GM12878 (cell line): ENCODE results near the gene RASSF6. TPM values are rescaled to one million over a fixed set of nuclear protein-coding genes. Genes with fewer than 3 reads are reported as not detected.

ENCODE experiments used
- ATAC-seq: fragments of 200-7000 bp; cut with Tn5 transposase; 3 replicates; pipeline ENCODE4 v1.9.1; 2020; ENCODE audit warnings: mild to moderate bottlenecking, moderate library complexity
- BruUV-seq: library from RNA; stranded (reverse); fragments of 400-500 nt; replicated peaks from 2 replicates; lab custom pipeline; 2021; lab: Mats Ljungman, UMichigan
- CTCF ChIA-PET: fragments of 300-600 bp; sonication (Branson Sonifier 250); formaldehyde crosslinking; extraction: SDS; loops from one replicate; lab custom pipeline; 2021; ENCODE audit warnings: inconsistent platforms; lab: Yijun Ruan, JAX
- POLR2A ChIA-PET: fragments of 350-600 bp; formaldehyde crosslinking; extraction: SDS; loops from one replicate; lab custom pipeline; 2021; ENCODE audit warnings: inconsistent platforms; lab: Charles Lee
- RAD21 ChIA-PET: fragments of 300-600 bp; sonication (Branson Sonifier 250); formaldehyde crosslinking; loops from one replicate; lab custom pipeline; 2023; ENCODE audit warnings: antibody characterized with exemption; ENCODE audit not compliant: unreplicated experiment; lab: Charles Lee
- SMC1A ChIA-PET: fragments of 300-600 bp; sonication (Branson Sonifier 250); formaldehyde crosslinking; loops from one replicate; lab custom pipeline; 2023; ENCODE audit not compliant: unreplicated experiment, uncharacterized antibody; lab: Charles Lee
- DNase-seq: peaks from one replicate; pipeline ENCODE4 v3.0.0-alpha.2; 2011; ENCODE audit warnings: low read depth, low spot score
- FAIRE-seq: peaks from 3 replicates; lab custom pipeline; 2011; peaks lifted over from hg19 to GRCh38; lab: Jason Lieb, UNC
- H2AFZ ChIP-seq: 2 replicates; pipeline ENCODE4 v1.6.0; 2011; ENCODE audit warnings: low read depth, low read length, control low read depth; ENCODE audit not compliant: control insufficient read depth
- H3K27ac ChIP-seq: 2 replicates; pipeline ENCODE4 v1.5.1; 2011; ENCODE audit warnings: control low read depth; ENCODE audit not compliant: control insufficient read depth, insufficient read depth
- H3K27me3 ChIP-seq, 2 experiments: replicated peaks in 1 of 2; 2 replicates each; pipeline versions ENCODE4 v1.6.0 to v1.6.1; 2011; ENCODE audit warnings: low read length in 1 of 2; ENCODE audit not compliant: control insufficient read depth in 2 of 2, insufficient read depth in 2 of 2
- H3K36me3 ChIP-seq, 2 experiments: 2 replicates each; pipeline ENCODE4 v1.5.1; 2011; ENCODE audit warnings: low read length in 1 of 2; ENCODE audit not compliant: control insufficient read depth in 2 of 2, insufficient read depth in 2 of 2
- H3K4me1 ChIP-seq: 2 replicates; pipeline ENCODE4 v1.6.1; 2011; ENCODE audit warnings: mild to moderate bottlenecking, low read length, moderate library complexity, mixed read lengths; ENCODE audit not compliant: control insufficient read depth, insufficient read depth
- H3K4me2 ChIP-seq: 2 replicates; pipeline ENCODE4 v1.6.0; 2011; ENCODE audit warnings: control low read depth; ENCODE audit not compliant: control insufficient read depth, insufficient read depth
- H3K4me3 ChIP-seq: fragments of 200-600 bp; sonication (generic); 2 replicates; pipeline ENCODE4 v1.5.1; 2016
- H3K79me2 ChIP-seq: 2 replicates; pipeline ENCODE4 v1.6.0; 2011; ENCODE audit warnings: low read length; ENCODE audit not compliant: control insufficient read depth, insufficient read depth
- H3K9ac ChIP-seq: 2 replicates; pipeline ENCODE4 v1.8.0; 2011; ENCODE audit warnings: low read length, control low read depth, mixed read lengths; ENCODE audit not compliant: control insufficient read depth, insufficient read depth
- H3K9me3 ChIP-seq: replicated peaks from 3 replicates; pipeline ENCODE4 v1.5.1; 2011; ENCODE audit warnings: mild to moderate bottlenecking, low read length; ENCODE audit not compliant: control insufficient read depth, insufficient read depth
- H4K20me1 ChIP-seq: 2 replicates; pipeline ENCODE4 v1.6.0; 2011; ENCODE audit not compliant: control insufficient read depth, insufficient read depth
- ATF7 ChIP-seq: fragments of 450-650 bp; IDR thresholded peaks from 2 replicates; pipeline ENCODE4 v1.6.1; 2016; ENCODE audit warnings: low read depth, mild to moderate bottlenecking
- CUX1 ChIP-seq: IDR thresholded peaks from 2 replicates; pipeline ENCODE4 v1.6.1; 2012; ENCODE audit warnings: improper control_type of control experiment, low read depth, low read length; ENCODE audit not compliant: insufficient replicate concordance
- IKZF1 ChIP-seq: fragments of 450-650 bp; conservative IDR thresholded peaks from 2 replicates; pipeline ENCODE4 v1.6.1; 2017; ENCODE audit warnings: antibody characterized with exemption, mild to moderate bottlenecking
- IKZF2 ChIP-seq, 2 experiments: fragments of 450-650 bp; IDR thresholded peaks; 2 replicates each; pipeline ENCODE4 v1.6.1; 2017; ENCODE audit warnings: mild to moderate bottlenecking in 2 of 2, moderate library complexity in 2 of 2
- MEF2A ChIP-seq: IDR thresholded peaks from 2 replicates; pipeline ENCODE4 v1.6.1; 2011; ENCODE audit warnings: low read depth, mild to moderate bottlenecking, low read length, moderate library complexity; ENCODE audit not compliant: insufficient read depth
- MYC ChIP-seq: IDR thresholded peaks from 2 replicates; pipeline ENCODE4 v1.6.1; 2011; ENCODE audit warnings: mild to moderate bottlenecking, low read length, moderate library complexity, inconsistent platforms; ENCODE audit not compliant: insufficient read depth, insufficient replicate concordance, insufficient read length, severe bottlenecking
- NR2C2 ChIP-seq: IDR thresholded peaks from 2 replicates; pipeline ENCODE4 v1.6.1; 2011; ENCODE audit warnings: borderline replicate concordance, low read depth; ENCODE audit not compliant: control insufficient read depth, insufficient read length
- PAX5 ChIP-seq: IDR thresholded peaks from 2 replicates; pipeline ENCODE4 v1.6.1; 2011; ENCODE audit warnings: low read depth, low read length, borderline replicate concordance
- POLR2A ChIP-seq: IDR thresholded peaks from 2 replicates; pipeline ENCODE4 v1.6.1; 2011; ENCODE audit warnings: low read depth, mild to moderate bottlenecking, low read length
- SMARCA5 ChIP-seq: fragments of 450-650 bp; IDR thresholded peaks from 2 replicates; pipeline ENCODE4 v1.6.1; 2017; ENCODE audit warnings: mild to moderate bottlenecking
- SMC3 ChIP-seq: IDR thresholded peaks from 2 replicates; pipeline ENCODE4 v1.6.1; 2011; ENCODE audit warnings: low read length, improper control_type of control experiment, borderline replicate concordance
- STAT1 ChIP-seq: fragments of 450-650 bp; conservative IDR thresholded peaks from 2 replicates; pipeline ENCODE4 v1.6.1; 2014; ENCODE audit warnings: antibody characterized with exemption, mild to moderate bottlenecking
- WRNIP1 ChIP-seq: IDR thresholded peaks from 2 replicates; pipeline ENCODE4 v1.6.1; 2011; ENCODE audit warnings: low read depth, low read length, improper control_type of control experiment, borderline replicate concordance
- ZNF207 ChIP-seq: fragments of 450-650 bp; IDR thresholded peaks from 2 replicates; pipeline ENCODE4 v1.6.1; 2014; ENCODE audit warnings: antibody characterized with exemption, mild to moderate bottlenecking, borderline replicate concordance
- WGBS: methylation state at CpG from one replicate; pipeline ENCODE4 v1.1.6; 2016; ENCODE audit warnings: low lambda C conversion rate; ENCODE audit not compliant: insufficient replicate concordance, insufficient coverage; ENCODE audit errors: missing lambda C conversion rate; 5-methylcytosine and 5-hydroxymethylcytosine counted together
- in situ Hi-C: fragments of 300-500 bp; cut with MboI; formaldehyde crosslinking; loops from 9 replicates; pipeline ENCODE4 v1.14.3; 2018; ENCODE audit warnings: mixed read lengths
- intact Hi-C: fragments of 100-400 bp; cut with micrococcal nuclease; formaldehyde crosslinking; loops from one replicate; pipeline ENCODE4 v1.14.2; 2022; ENCODE audit not compliant: unreplicated experiment
- polyA plus RNA-seq, 11 experiments: library from polyadenylated mRNA; depleted of rRNA in 4 of 11; unstranded in 6 of 11; stranded (reverse) in 5 of 11; fragments of >200 nt; fragmentation: Nextera tagmentation in 4 of 11; fragmentation: Illumina TruSeq in 1 of 11; extraction: Ambion mirVana in 4 of 11; extraction: Trizol in 1 of 11; gene quantifications; 1 replicate in 1 of 11; 2 replicates in 10 of 11; pipeline versions ENCODE4 v1.2.1 to v1.2.3, GENCODE V29; 2011 to 2016; ENCODE audit warnings: inconsistent platforms in 2 of 11, missing spikeins in 2 of 11, low read depth in 1 of 11
- total RNA-seq, 4 experiments: library from RNA; depleted of rRNA in 3 of 4; stranded (reverse); fragments of >200 nt in 3 of 4; fragmentation: Illumina TruSeq in 1 of 4; extraction: Trizol in 1 of 4; gene quantifications; 2 replicates each; pipeline versions ENCODE4 v1.2.1 to v1.2.3, GENCODE V29; 2013 to 2021

RASSF6 gene
- total and polyA plus RNA-seq, 10 of the 15 experiments (the other 5 are each of a cell fraction or from before 2014, with no cell fraction given) = 0.28 to 2.9 (median 0.54) TPM

- TF ChIP-seq CUX1 = no peak
- TF ChIP-seq PAX5 = no peak
- no peak for TF ChIP-seq ATF7
- TF ChIP-seq SMC3 = no peak
Measured at GRCh38 chr4:73525611-73526010, 94.6 kb downstream of the RASSF6 start (continued).

GRCh38 chr4:73523126-73523525 lies 97.1 kb downstream of the RASSF6 start:
- H3K4me1 ChIP-seq = no peaks in the 10 kb centered on the region; the same call in 1 of the 2 replicates
- in situ Hi-C loops = no loop called here
- no peak overlapping the region for H3K4me3 ChIP-seq
- ChIA-PET SMC1A (interaction anchor here (1.1 to 3.8 kb wide), 2 partner anchors 10 to 12 kb away, joined by 3 to 10 read pairs; no protein-coding TSS in a partner anchor), CTCF (interaction anchor here (1.3 to 2.3 kb wide), 2 partner anchors 129 to 131 kb away, joined by 4 to 9 read pairs; no protein-coding TSS in a partner anchor), POLR2A (no interaction called here)
- H3K27me3 ChIP-seq = no peaks in the 10 kb centered on the region
- no peaks in the 10 kb centered on the region for H4K20me1 ChIP-seq
- WGBS = 19% methylated on average over 2 of the region's 2 CpGs
- H3K9ac ChIP-seq = no peak overlapping the region
- H3K36me3 ChIP-seq = no peaks in the 10 kb centered on the region
- ATAC-seq (no peak), FAIRE-seq (no peak)
- TF ChIP-seq STAT1 (no peak), CUX1 (no peak), NR2C2 (no peak), WRNIP1 (no peak), POLR2A (no peak), SMARCA5 (no peak), IKZF1 (no peak), MEF2A (no peak), MYC (no peak), IKZF2 (IDR thresholded peaks at IDR 0.05) (no peak), ZNF207 (no peak)
- TF ChIP-seq, all 136 proteins: peak for 0
- no TSS peak for BruUV-seq
- Histone ChIP-seq H3K27ac (no peak overlapping the region), H2AFZ (no peak overlapping the region), H3K9me3 (no peaks in the 10 kb centered on the region), H3K79me2 (no peaks in the 10 kb centered on the region), H3K4me2 (no peak overlapping the region)
- RAD21 ChIA-PET = no interaction called here
- intact Hi-C loops = no loop called here
- DNase-seq = no peak
